ENCODE results near the gene MTMR2. TPM values are rescaled to one million over a fixed set of nuclear protein-coding genes. Genes with fewer than 3 reads are reported as not detected.
"Not testable (repeated sequence)": the region's sequence is repeated elsewhere in the genome, so short reads cannot be mapped to it uniquely, and the experiment has no call there.

Gene MTMR2
- total RNA-seq, 2 experiments from 2014 or later = 32.5 to 34.6 TPM

DNA sequence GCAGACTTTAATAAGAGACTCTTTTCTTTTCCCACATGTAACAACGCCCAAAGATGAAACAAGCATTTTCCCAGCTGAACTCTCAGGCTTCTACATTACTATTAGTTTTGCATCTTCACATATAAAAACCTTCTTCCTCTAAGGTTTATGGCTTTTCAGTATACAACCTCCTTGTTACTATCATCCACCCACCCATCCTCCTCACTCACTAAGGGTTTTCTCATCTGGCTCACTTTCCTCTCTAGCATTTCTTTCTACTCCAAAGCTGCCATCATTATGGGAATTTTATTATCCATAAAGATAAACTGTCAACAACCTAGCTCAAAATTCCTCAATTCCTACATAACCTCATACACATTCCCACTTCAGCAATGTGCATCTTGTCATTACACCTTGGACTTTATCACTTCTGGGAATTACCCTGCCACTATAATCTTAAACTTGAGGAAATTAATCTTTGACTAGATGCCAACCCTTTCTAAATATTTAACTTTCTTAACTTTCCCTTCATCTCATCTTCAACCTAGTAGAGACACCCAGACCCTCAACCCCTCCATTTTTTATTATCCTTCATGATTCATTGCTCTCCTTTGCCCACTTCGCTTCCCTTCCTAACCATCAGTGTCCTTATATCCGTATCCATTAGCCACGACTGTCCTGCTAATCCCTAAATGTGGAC lies 30.9 kb downstream of the MTMR2 start:
- intact Hi-C loops (cut with micrococcal nuclease) = no loop called here
- Mint-ChIP-seq H3K4me1 (ENCODE audit: low read depth) (peaks cover 9% of the 10 kb centered on the region), H3K4me3 (no peak overlapping the region), H3K27me3 (ENCODE audit: low read depth) (no peaks in the 10 kb centered on the region), H3K9me3 (no peaks in the 10 kb centered on the region), H3K36me3 (ENCODE audit: low read depth) (no peaks in the 10 kb centered on the region), H3K27ac (no peak overlapping the region)
- CTCF ChIA-PET = no interaction called here
- no peak for DNase-seq

DNA sequence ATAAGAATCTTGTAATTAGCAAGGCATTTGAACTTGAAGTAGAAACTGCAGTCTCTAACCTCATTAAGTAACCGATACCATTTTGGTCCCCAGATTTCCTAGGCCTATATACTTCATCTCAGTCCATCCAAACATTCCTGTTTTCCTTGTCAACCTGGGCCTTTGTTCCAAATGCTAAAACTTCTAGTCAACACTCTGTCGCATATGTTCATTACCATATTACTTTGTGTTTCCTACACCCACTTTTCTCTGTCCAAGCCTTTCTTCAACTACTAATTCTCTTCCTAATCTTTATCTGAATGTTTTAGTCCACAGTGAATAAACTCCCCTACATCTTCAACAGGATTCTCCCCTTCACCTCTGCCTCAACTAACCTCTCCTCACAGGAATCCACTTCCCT lies 31.4 kb downstream of the MTMR2 start:
- CTCF ChIA-PET = no interaction called here
- Mint-ChIP-seq H3K4me1 (ENCODE audit: low read depth) (peaks cover 9% of the 10 kb centered on the region), H3K27me3 (ENCODE audit: low read depth) (no peaks in the 10 kb centered on the region), H3K27ac (no peak overlapping the region), H3K9me3 (no peaks in the 10 kb centered on the region), H3K4me3 (no peak overlapping the region), H3K36me3 (ENCODE audit: low read depth) (peaks cover 1% of the 10 kb centered on the region)
- intact Hi-C loops (cut with micrococcal nuclease) = no loop called here
- no peak for DNase-seq

DNA sequence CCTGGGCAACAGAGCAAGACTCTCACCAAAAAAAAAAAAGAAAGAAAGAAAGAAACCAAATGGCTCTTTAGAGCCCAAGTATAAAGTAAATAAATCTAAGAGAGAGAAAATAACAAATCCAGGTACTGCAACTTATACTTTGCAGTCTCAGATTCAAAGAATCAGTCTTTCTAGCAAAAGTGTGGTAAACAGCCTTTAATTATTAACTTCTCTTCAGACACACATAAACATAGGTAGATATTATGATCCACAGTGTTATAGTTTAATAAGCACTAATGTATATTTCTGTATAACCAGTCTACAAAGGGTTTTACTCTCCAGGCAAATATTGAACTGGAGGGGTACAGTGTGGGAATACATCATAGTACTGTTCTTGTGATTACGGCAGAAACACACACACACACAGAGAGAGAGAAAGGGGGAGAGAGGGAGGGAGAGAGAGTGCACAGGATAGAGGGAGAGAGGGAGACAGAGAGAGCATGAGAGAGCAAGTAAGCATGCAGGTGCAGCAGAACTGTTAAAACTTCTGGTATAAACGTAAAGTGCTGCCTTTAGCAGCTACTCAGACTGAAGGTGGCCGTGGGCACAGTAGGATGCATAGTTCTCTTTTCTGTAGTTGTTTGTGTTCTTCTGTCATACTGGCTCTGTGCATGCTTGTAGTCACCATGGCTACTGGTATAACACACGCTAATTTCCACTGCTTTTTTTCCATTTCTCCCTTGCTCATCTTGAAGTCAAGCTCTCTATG lies 32.3 kb downstream of the MTMR2 start:
- Mint-ChIP-seq H3K27ac (no peak overlapping the region), H3K4me1 (ENCODE audit: low read depth) (peaks cover 9% of the 10 kb centered on the region), H3K4me3 (no peak overlapping the region), H3K36me3 (ENCODE audit: low read depth) (peaks cover 8% of the 10 kb centered on the region), H3K9me3 (no peaks in the 10 kb centered on the region), H3K27me3 (ENCODE audit: low read depth) (no peaks in the 10 kb centered on the region)
- CTCF ChIA-PET = no interaction called here
- no peak for DNase-seq
- intact Hi-C loops (cut with micrococcal nuclease) = no loop called here

GRCh38 chr11:95888852-95889251 lies 35.1 kb downstream of the MTMR2 start:
- H3K4me3 Mint-ChIP-seq = no peak overlapping the region
- H3K27me3 Mint-ChIP-seq (ENCODE audit: low read depth) = no peaks in the 10 kb centered on the region
- H3K9me3 Mint-ChIP-seq = no peaks in the 10 kb centered on the region
- intact Hi-C loops (cut with micrococcal nuclease) = no loop called here
- H3K4me1 Mint-ChIP-seq (ENCODE audit: low read depth) = peaks cover 9% of the 10 kb centered on the region
- H3K27ac Mint-ChIP-seq = no peak overlapping the region
- CTCF ChIA-PET = no interaction called here
- H3K36me3 Mint-ChIP-seq (ENCODE audit: low read depth) = peaks cover 13% of the 10 kb centered on the region
- DNase-seq = no peak

DNA sequence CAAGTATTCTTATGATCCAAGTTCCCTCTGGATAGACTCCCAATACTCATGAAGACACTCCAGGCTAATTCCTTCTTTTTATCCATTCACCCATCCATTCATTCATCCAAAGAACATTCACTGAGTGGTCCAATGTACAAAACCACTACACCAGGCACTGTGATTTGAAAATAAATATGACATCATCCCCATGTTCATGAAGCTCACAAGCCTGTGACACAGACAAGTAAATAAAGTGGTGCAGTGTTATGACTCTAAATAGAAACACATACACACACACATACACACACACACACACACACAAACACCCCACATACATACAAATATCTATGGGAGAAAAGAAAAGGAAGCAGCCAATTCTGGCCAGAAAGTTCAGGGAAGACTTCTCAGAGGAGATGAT lies 35.5 kb downstream of the MTMR2 start:
- no peak overlapping the region for H3K4me3 Mint-ChIP-seq

DNA sequence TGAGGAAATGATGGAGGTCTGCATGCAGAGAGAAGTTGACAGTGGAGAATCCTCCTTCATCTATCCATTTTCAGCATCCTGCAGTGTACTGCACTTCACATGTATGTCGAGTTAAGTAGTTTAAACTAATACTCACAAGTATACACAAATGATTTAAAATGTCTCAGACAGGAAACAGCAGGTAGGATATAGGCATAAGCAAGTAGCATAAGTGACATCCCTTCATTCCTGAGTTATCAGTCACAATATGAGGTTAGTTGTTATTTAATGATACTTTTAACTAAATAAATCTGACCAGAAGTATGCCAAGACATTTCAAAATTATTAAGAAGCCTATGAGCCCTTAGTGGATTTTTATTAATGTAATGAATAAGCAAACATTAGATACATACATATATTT lies 37.4 kb downstream of the MTMR2 start:
- Mint-ChIP-seq H3K4me1 (ENCODE audit: low read depth) (peaks cover 9% of the 10 kb centered on the region), H3K27me3 (ENCODE audit: low read depth) (no peaks in the 10 kb centered on the region), H3K27ac (no peak overlapping the region), H3K4me3 (no peak overlapping the region), H3K9me3 (no peaks in the 10 kb centered on the region), H3K36me3 (ENCODE audit: low read depth) (peaks cover 14% of the 10 kb centered on the region)
- CTCF ChIA-PET = no interaction called here
- no peak for DNase-seq
- intact Hi-C loops (cut with micrococcal nuclease) = no loop called here

More for the DNA sequence above, 35.5 kb downstream of the MTMR2 start:
- intact Hi-C loops (cut with micrococcal nuclease) = no loop called here
- H3K27ac Mint-ChIP-seq = no peak overlapping the region
- no peaks in the 10 kb centered on the region for H3K27me3 Mint-ChIP-seq (ENCODE audit: low read depth)
- CTCF ChIA-PET = no interaction called here
- no peak for DNase-seq
- no peaks in the 10 kb centered on the region for H3K9me3 Mint-ChIP-seq
- H3K36me3 Mint-ChIP-seq (ENCODE audit: low read depth) = peaks cover 13% of the 10 kb centered on the region
- H3K4me1 Mint-ChIP-seq (ENCODE audit: low read depth) = peaks cover 9% of the 10 kb centered on the region

GRCh38 chr11:95884802-95885201 lies 39.1 kb downstream of the MTMR2 start:
- CTCF ChIA-PET = no interaction called here

GRCh38 chr11:95884376-95884775 lies 39.5 kb downstream of the MTMR2 start:
- DNase-seq = no peak
- H3K36me3 Mint-ChIP-seq (ENCODE audit: low read depth) = peaks cover 16% of the 10 kb centered on the region
- CTCF ChIA-PET = no interaction called here
- H3K27me3 Mint-ChIP-seq (ENCODE audit: low read depth) = no peaks in the 10 kb centered on the region
- H3K27ac Mint-ChIP-seq = no peak overlapping the region
- intact Hi-C loops (cut with micrococcal nuclease) = no loop called here
- no peak overlapping the region for H3K4me3 Mint-ChIP-seq
- no peaks in the 10 kb centered on the region for H3K9me3 Mint-ChIP-seq
- peaks cover 9% of the 10 kb centered on the region for H3K4me1 Mint-ChIP-seq (ENCODE audit: low read depth)

More at GRCh38 chr11:95884802-95885201, 39.1 kb downstream of the MTMR2 start:
- Mint-ChIP-seq H3K27ac (no peak overlapping the region), H3K4me1 (ENCODE audit: low read depth) (peaks cover 9% of the 10 kb centered on the region), H3K4me3 (no peak overlapping the region), H3K36me3 (ENCODE audit: low read depth) (peaks cover 14% of the 10 kb centered on the region), H3K27me3 (ENCODE audit: low read depth) (no peaks in the 10 kb centered on the region), H3K9me3 (no peaks in the 10 kb centered on the region)
- intact Hi-C loops (cut with micrococcal nuclease) = no loop called here
- DNase-seq = no peak

GRCh38 chr11:95883381-95883780 lies 40.5 kb downstream of the MTMR2 start:
- H3K36me3 Mint-ChIP-seq (ENCODE audit: low read depth) = peaks cover 17% of the 10 kb centered on the region
- H3K27ac Mint-ChIP-seq = no peak overlapping the region
- peaks cover 1% of the 10 kb centered on the region for H3K4me1 Mint-ChIP-seq (ENCODE audit: low read depth)
- H3K27me3 Mint-ChIP-seq (ENCODE audit: low read depth) = no peaks in the 10 kb centered on the region
- intact Hi-C loops (cut with micrococcal nuclease) = no loop called here
- H3K9me3 Mint-ChIP-seq = no peaks in the 10 kb centered on the region
- CTCF ChIA-PET = interaction anchor here (0.6 kb wide), 1 partner anchor 581 kb away, joined by 3 read pairs; no protein-coding TSS in a partner anchor
- H3K4me3 Mint-ChIP-seq = no peak overlapping the region
- no peak for DNase-seq

GRCh38 chr11:95877291-95877690 lies 46.6 kb downstream of the MTMR2 start:
- Mint-ChIP-seq H3K27me3 (ENCODE audit: low read depth) (no peaks in the 10 kb centered on the region), H3K27ac (peak overlapping the region; percentile 7), H3K4me3 (no peak overlapping the region), H3K9me3 (no peaks in the 10 kb centered on the region), H3K4me1 (ENCODE audit: low read depth) (peaks cover 13% of the 10 kb centered on the region), H3K36me3 (ENCODE audit: low read depth) (peaks cover 17% of the 10 kb centered on the region)
- CTCF ChIA-PET = no interaction called here
- intact Hi-C loops (cut with micrococcal nuclease) = loop anchor here (5.0 kb wide), 1 partner anchor 185 kb away; no protein-coding TSS in a partner anchor
- DNase-seq = peak; percentile 22

DNA sequence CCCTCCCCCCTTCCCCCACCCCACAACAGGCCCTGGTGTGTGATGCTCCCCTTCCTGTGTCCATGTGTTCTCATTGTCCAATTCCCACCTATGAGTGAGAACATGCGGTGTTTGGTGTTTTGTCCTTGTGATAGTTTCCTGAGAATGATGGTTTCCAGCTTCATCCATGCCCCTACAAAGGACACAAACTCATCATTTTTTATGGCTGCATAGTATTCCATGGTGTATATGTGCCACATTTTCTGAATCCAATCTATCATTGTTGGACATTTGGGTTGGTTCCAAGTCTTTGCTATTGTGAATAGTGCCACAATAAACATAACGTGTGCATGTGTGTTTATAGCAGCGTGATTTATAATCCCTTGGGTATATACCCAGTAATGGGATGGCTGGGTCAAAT lies 53.0 kb downstream of the MTMR2 start:
- intact Hi-C loops (cut with micrococcal nuclease); H3K4me1 Mint-ChIP-seq (ENCODE audit: low read depth); H3K27me3 Mint-ChIP-seq (ENCODE audit: low read depth); H3K9me3 Mint-ChIP-seq; H3K27ac Mint-ChIP-seq; CTCF ChIA-PET; H3K36me3 Mint-ChIP-seq (ENCODE audit: low read depth); DNase-seq; H3K4me3 Mint-ChIP-seq: not testable (repeated sequence)

GRCh38 chr11:95867105-95867504 lies 56.8 kb downstream of the MTMR2 start:
- Mint-ChIP-seq H3K4me1 (ENCODE audit: low read depth) (no peaks in the 10 kb centered on the region), H3K4me3 (no peak overlapping the region), H3K27ac (no peak overlapping the region), H3K9me3 (peaks cover 1% of the 10 kb centered on the region), H3K36me3 (ENCODE audit: low read depth) (peaks cover 6% of the 10 kb centered on the region), H3K27me3 (ENCODE audit: low read depth) (no peaks in the 10 kb centered on the region)
- DNase-seq = no peak
- CTCF ChIA-PET = interaction anchor here (0.5 kb wide), 1 partner anchor 43 kb away, joined by 3 read pairs; no protein-coding TSS in a partner anchor
- intact Hi-C loops (cut with micrococcal nuclease) = no loop called here
